HepG2 (cell line): ENCODE measurements around the gene PTTG1. TPM values are rescaled to one million over a fixed set of nuclear protein-coding genes. Genes with fewer than 3 reads are reported as not detected.

ENCODE experiments used
- BORCS8-MEF2B ChIP-seq: sonication (generic); formaldehyde crosslinking; IDR thresholded peaks from 2 replicates; pipeline ENCODE4 v1.8.0; 2022; ENCODE audit warnings: mild to moderate bottlenecking, missing genetic modification reagents
- CENPT ChIP-seq: sonication (generic); formaldehyde crosslinking; IDR thresholded peaks from 2 replicates; pipeline ENCODE4 v1.8.0; 2022; ENCODE audit warnings: low read depth, mild to moderate bottlenecking, moderate library complexity, missing genetic modification reagents
- EED ChIP-seq: sonication (generic); formaldehyde crosslinking; IDR thresholded peaks from 2 replicates; pipeline ENCODE4 v1.5.0; 2020; ENCODE audit warnings: mild to moderate bottlenecking, missing genetic modification reagents
- FOXA1 ChIP-seq, 2 experiments: fragments of 450-650 bp in 1 of 2; sonication (generic) in 1 of 2; formaldehyde crosslinking in 1 of 2; IDR thresholded peaks; 2 replicates each; pipeline versions ENCODE4 v1.4.0 to v1.6.1; 2016 to 2020; ENCODE audit warnings: missing genetic modification reagents in 1 of 2
- MXI1 ChIP-seq: IDR thresholded peaks from 3 replicates; pipeline ENCODE4 v1.6.1; 2012; ENCODE audit warnings: low read depth, low read length, inconsistent platforms, borderline replicate concordance
- NFKB2 ChIP-seq: sonication (generic); formaldehyde crosslinking; IDR thresholded peaks from 2 replicates; pipeline ENCODE4 v1.4.0; 2020; ENCODE audit warnings: missing genetic modification reagents, borderline replicate concordance
- ONECUT2 ChIP-seq: sonication (generic); formaldehyde crosslinking; IDR thresholded peaks from 2 replicates; pipeline ENCODE4 v1.4.0; 2020; ENCODE audit warnings: missing genetic modification reagents
- PHF8 ChIP-seq: sonication (generic); formaldehyde crosslinking; IDR thresholded peaks from 2 replicates; pipeline ENCODE4 v1.5.0; 2020; ENCODE audit warnings: missing genetic modification reagents
- RFX1 ChIP-seq: fragments of 450-650 bp; IDR thresholded peaks from 2 replicates; pipeline ENCODE4 v1.6.1; 2017
- ZNF260 ChIP-seq: sonication (generic); formaldehyde crosslinking; IDR thresholded peaks from 2 replicates; pipeline ENCODE4 v1.4.0; 2020; ENCODE audit warnings: missing genetic modification reagents, low read depth, mild to moderate bottlenecking, borderline replicate concordance
- ZNF292 ChIP-seq: sonication (generic); formaldehyde crosslinking; IDR thresholded peaks from 2 replicates; pipeline ENCODE4 v1.8.1; 2022; ENCODE audit warnings: mild to moderate bottlenecking, low read depth, missing genetic modification reagents, borderline replicate concordance
- ZNF558 ChIP-seq: sonication (generic); formaldehyde crosslinking; IDR thresholded peaks from 2 replicates; pipeline ENCODE4 v1.9.0; 2022; ENCODE audit warnings: mild to moderate bottlenecking, missing genetic modification reagents, borderline replicate concordance
- ZNF776 ChIP-seq: sonication (generic); formaldehyde crosslinking; IDR thresholded peaks from 2 replicates; pipeline ENCODE4 v1.4.0; 2020; ENCODE audit warnings: mild to moderate bottlenecking, missing genetic modification reagents
- ZNF83 ChIP-seq: sonication (generic); formaldehyde crosslinking; IDR thresholded peaks from 2 replicates; pipeline ENCODE4 v1.4.0; 2020; ENCODE audit warnings: missing genetic modification reagents, mild to moderate bottlenecking, borderline replicate concordance
- polyA plus RNA-seq, 8 experiments: library from polyadenylated mRNA; depleted of rRNA in 3 of 8; stranded (reverse) in 7 of 8; unstranded in 1 of 8; fragments of >200 nt; fragmentation: Illumina TruSeq in 4 of 8; extraction: Trizol in 4 of 8; gene quantifications; 2 replicates each; pipeline versions ENCODE4 v1.2.1 to v1.2.3, GENCODE V29; 2011 to 2016; ENCODE audit warnings: low read depth in 4 of 8, missing spikeins in 1 of 8, mixed read lengths in 1 of 8; ENCODE audit not compliant: insufficient read depth in 1 of 8
- total RNA-seq, 5 experiments: library from RNA; depleted of rRNA; stranded (reverse); fragments of >200 nt; fragmentation: Illumina TruSeq; extraction: Trizol; gene quantifications; 2 replicates each; pipeline ENCODE4 v1.2.3, GENCODE V29; 2016; ENCODE audit warnings: low read depth in 1 of 5
- TF ChIP-seq, protein P1 (sequence below): sonication (generic); formaldehyde crosslinking; IDR thresholded peaks from 2 replicates; pipeline ENCODE4 v1.4.0; 2020; ENCODE audit warnings: missing genetic modification reagents
- TF ChIP-seq, protein P2 (sequence below): sonication (generic); formaldehyde crosslinking; IDR thresholded peaks from 2 replicates; pipeline ENCODE4 v1.8.1; 2022; ENCODE audit warnings: mild to moderate bottlenecking, missing genetic modification reagents
- TF ChIP-seq, protein P3 (sequence below): sonication (generic); formaldehyde crosslinking; IDR thresholded peaks from 2 replicates; pipeline ENCODE4 v1.4.0; 2020; ENCODE audit warnings: mild to moderate bottlenecking, missing genetic modification reagents
- TF ChIP-seq, protein P4 (sequence below): sonication (generic); formaldehyde crosslinking; IDR thresholded peaks from 2 replicates; pipeline ENCODE4 v1.4.0; 2020; ENCODE audit warnings: missing genetic modification reagents
- TF ChIP-seq, protein P5 (sequence below): sonication (generic); formaldehyde crosslinking; IDR thresholded peaks from 2 replicates; pipeline ENCODE4 v1.4.0; 2020; ENCODE audit warnings: missing genetic modification reagents
- TF ChIP-seq, protein P6 (sequence below): sonication (generic); formaldehyde crosslinking; IDR thresholded peaks from 2 replicates; pipeline ENCODE4 v1.4.0; 2020; ENCODE audit warnings: missing genetic modification reagents

Gene PTTG1
- total and polyA plus RNA-seq, 2 of the 13 experiments (the other 11 are each of a cell fraction or from before 2014, with no cell fraction given) = 102 to 161 TPM

DNA sequence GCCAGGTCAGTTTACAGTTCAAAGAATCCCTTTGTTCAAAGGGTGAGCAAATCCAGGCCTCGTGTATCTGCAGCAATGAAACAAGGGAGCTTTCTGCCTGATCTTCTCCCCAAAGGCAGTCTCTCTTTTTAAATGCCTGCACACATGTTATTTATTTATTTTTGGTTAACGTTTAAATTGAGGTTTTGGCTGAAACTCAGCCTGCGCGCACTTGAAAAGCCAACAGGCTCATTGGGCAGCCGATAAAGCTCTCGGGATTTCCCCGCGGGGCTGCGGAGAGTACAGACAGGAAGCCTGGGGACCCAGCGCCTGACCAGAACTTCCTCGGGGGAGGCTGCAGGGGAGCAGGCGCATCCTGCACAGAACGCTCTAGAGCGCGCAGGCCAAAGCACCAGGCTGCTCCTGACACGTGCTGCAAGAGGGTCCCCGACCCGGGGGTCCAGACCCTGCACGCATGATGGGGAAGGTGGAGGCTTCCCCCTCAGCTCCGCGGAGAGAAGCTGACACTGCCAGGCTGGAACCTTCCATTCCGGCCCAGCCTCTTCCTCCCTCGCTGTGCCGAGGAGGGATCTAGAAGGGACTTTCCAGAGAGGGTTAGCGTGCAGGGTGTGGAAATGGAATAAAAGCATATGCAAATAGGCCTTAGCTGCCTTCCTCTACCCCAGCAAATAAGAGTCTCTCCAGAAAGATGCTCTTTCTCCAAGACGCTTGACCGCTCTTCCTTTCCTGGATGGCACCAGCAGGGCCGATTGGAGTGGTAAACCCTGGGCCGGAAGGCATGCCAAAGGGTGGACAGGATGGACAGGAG, 46.1 kb downstream of the PTTG1 start (continued):
- TF ChIP-seq, protein P1, sequence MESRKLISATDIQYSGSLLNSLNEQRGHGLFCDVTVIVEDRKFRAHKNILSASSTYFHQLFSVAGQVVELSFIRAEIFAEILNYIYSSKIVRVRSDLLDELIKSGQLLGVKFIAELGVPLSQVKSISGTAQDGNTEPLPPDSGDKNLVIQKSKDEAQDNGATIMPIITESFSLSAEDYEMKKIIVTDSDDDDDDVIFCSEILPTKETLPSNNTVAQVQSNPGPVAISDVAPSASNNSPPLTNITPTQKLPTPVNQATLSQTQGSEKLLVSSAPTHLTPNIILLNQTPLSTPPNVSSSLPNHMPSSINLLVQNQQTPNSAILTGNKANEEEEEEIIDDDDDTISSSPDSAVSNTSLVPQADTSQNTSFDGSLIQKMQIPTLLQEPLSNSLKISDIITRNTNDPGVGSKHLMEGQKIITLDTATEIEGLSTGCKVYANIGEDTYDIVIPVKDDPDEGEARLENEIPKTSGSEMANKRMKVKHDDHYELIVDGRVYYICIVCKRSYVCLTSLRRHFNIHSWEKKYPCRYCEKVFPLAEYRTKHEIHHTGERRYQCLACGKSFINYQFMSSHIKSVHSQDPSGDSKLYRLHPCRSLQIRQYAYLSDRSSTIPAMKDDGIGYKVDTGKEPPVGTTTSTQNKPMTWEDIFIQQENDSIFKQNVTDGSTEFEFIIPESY (CRISPR knock-in tag) = no peak
- TF ChIP-seq, protein P2, sequence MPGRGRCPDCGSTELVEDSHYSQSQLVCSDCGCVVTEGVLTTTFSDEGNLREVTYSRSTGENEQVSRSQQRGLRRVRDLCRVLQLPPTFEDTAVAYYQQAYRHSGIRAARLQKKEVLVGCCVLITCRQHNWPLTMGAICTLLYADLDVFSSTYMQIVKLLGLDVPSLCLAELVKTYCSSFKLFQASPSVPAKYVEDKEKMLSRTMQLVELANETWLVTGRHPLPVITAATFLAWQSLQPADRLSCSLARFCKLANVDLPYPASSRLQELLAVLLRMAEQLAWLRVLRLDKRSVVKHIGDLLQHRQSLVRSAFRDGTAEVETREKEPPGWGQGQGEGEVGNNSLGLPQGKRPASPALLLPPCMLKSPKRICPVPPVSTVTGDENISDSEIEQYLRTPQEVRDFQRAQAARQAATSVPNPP (CRISPR knock-in tag) = no peak; the same call in 1 of the 2 replicates
- TF ChIP-seq CENPT (no peak), PHF8 (peak; percentile 73), ZNF83 (no peak), ZNF260 (CRISPR knock-in tag) (no peak), EED (no peak), FOXA1 (IDR thresholded peaks at IDR 0.05) (no peak), FOXA1 (CRISPR knock-in tag; IDR thresholded peaks at IDR 0.05) (peak; percentile 63), ZNF776 (CRISPR knock-in tag) (0 out of 2 replicates have a peak, but pooled peaks have one; percentile 34), ZNF558 (CRISPR knock-in tag) (no peak; the same call in 1 of the 2 replicates), RFX1 (no peak), ZNF292 (CRISPR knock-in tag) (peak; percentile 78), NFKB2 (peak; percentile 89; the same call in 1 of the 2 replicates), MXI1 (peak; percentile 16; the same call in 1 of the 3 replicates), ONECUT2 (CRISPR knock-in tag) (no peak), BORCS8-MEF2B (CRISPR knock-in tag) (peak; percentile 5; the same call in 1 of the 2 replicates)
- TF ChIP-seq, protein P3, sequence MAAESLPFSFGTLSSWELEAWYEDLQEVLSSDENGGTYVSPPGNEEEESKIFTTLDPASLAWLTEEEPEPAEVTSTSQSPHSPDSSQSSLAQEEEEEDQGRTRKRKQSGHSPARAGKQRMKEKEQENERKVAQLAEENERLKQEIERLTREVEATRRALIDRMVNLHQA = no peak
- TF ChIP-seq, protein P4, sequence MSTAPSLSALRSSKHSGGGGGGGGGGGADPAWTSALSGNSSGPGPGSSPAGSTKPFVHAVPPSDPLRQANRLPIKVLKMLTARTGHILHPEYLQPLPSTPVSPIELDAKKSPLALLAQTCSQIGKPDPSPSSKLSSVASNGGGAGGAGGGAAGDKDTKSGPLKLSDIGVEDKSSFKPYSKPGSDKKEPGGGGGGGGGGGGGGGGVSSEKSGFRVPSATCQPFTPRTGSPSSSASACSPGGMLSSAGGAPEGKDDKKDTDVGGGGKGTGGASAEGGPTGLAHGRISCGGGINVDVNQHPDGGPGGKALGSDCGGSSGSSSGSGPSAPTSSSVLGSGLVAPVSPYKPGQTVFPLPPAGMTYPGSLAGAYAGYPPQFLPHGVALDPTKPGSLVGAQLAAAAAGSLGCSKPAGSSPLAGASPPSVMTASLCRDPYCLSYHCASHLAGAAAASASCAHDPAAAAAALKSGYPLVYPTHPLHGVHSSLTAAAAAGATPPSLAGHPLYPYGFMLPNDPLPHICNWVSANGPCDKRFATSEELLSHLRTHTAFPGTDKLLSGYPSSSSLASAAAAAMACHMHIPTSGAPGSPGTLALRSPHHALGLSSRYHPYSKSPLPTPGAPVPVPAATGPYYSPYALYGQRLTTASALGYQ (CRISPR knock-in tag) = peak; percentile 90; the same call in 1 of the 2 replicates
- TF ChIP-seq, protein P5, sequence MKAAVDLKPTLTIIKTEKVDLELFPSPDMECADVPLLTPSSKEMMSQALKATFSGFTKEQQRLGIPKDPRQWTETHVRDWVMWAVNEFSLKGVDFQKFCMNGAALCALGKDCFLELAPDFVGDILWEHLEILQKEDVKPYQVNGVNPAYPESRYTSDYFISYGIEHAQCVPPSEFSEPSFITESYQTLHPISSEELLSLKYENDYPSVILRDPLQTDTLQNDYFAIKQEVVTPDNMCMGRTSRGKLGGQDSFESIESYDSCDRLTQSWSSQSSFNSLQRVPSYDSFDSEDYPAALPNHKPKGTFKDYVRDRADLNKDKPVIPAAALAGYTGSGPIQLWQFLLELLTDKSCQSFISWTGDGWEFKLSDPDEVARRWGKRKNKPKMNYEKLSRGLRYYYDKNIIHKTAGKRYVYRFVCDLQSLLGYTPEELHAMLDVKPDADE (CRISPR knock-in tag) = no peak
- TF ChIP-seq, protein P6, sequence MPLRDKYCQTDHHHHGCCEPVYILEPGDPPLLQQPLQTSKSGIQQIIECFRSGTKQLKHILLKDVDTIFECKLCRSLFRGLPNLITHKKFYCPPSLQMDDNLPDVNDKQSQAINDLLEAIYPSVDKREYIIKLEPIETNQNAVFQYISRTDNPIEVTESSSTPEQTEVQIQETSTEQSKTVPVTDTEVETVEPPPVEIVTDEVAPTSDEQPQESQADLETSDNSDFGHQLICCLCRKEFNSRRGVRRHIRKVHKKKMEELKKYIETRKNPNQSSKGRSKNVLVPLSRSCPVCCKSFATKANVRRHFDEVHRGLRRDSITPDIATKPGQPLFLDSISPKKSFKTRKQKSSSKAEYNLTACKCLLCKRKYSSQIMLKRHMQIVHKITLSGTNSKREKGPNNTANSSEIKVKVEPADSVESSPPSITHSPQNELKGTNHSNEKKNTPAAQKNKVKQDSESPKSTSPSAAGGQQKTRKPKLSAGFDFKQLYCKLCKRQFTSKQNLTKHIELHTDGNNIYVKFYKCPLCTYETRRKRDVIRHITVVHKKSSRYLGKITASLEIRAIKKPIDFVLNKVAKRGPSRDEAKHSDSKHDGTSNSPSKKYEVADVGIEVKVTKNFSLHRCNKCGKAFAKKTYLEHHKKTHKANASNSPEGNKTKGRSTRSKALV = 0 out of 2 replicates have a peak, but pooled peaks have one; percentile 67
